ENCODE measurements around the gene NSMCE4A.

The NSMCE4A gene

GRCh38 chr10:121914661-121915060, 60.4 kb downstream of the NSMCE4A start:
- H3K9me3 ChIP-seq (ENCODE audit: insufficient read depth, low read length) = no peaks in the 10 kb centered on the region; the same call in 1 of the 2 replicates
- DNase-seq (ENCODE audit: low read depth, low spot score) = no peak
- H3K4me1 ChIP-seq (ENCODE audit: insufficient read depth, insufficient read length) = no peaks in the 10 kb centered on the region
- no peak overlapping the region for H3K9ac ChIP-seq (ENCODE audit: insufficient read length, low read depth)
- no peaks in the 10 kb centered on the region for H3K27me3 ChIP-seq (ENCODE audit: insufficient read depth, insufficient read length)
- peaks cover 19% of the 10 kb centered on the region for H3K36me3 ChIP-seq (ENCODE audit: insufficient read depth, insufficient read length, low read length)
- no peak for TF ChIP-seq YY1 (IDR thresholded peaks at IDR 0.05; ENCODE audit: insufficient read depth, insufficient read length)
- TF ChIP-seq SUZ12 (IDR thresholded peaks at IDR 0.05; ENCODE audit: extremely low read depth, insufficient read depth, insufficient read length) = no peak
- H3K4me3 ChIP-seq (ENCODE audit: insufficient read length, low read depth) = no peak overlapping the region

- no peak overlapping the region for H3K4me3 ChIP-seq (ENCODE audit: insufficient read length, low read depth)
- TF ChIP-seq YY1 (IDR thresholded peaks at IDR 0.05; ENCODE audit: insufficient read depth, insufficient read length) (no peak), SUZ12 (IDR thresholded peaks at IDR 0.05; ENCODE audit: extremely low read depth, insufficient read depth, insufficient read length) (no peak), ZNF274 (IDR thresholded peaks at IDR 0.05; ENCODE audit: low read depth, low read length) (no peak)
- no peak overlapping the region for H3K9ac ChIP-seq (ENCODE audit: insufficient read length, low read depth)
- no peaks in the 10 kb centered on the region for H3K9me3 ChIP-seq (ENCODE audit: insufficient read depth, low read length)
- no peaks in the 10 kb centered on the region for H3K27me3 ChIP-seq (ENCODE audit: insufficient read depth, insufficient read length)
- H3K4me1 ChIP-seq (ENCODE audit: insufficient read depth, insufficient read length) = no peaks in the 10 kb centered on the region
- peaks cover 25% of the 10 kb centered on the region for H3K36me3 ChIP-seq (ENCODE audit: insufficient read depth, insufficient read length, low read length)
- DNase-seq (ENCODE audit: low read depth, low spot score) = no peak
Measured at GRCh38 chr10:121911421-121911697, 63.7 kb downstream of the NSMCE4A start.

GRCh38 chr10:121910673-121911420, 64.2 kb downstream of the NSMCE4A start:
- Histone ChIP-seq H3K9ac (ENCODE audit: insufficient read length, low read depth) (no peak overlapping the region), H3K4me3 (ENCODE audit: insufficient read length, low read depth) (no peak overlapping the region), H3K9me3 (ENCODE audit: insufficient read depth, low read length) (no peaks in the 10 kb centered on the region), H3K27me3 (ENCODE audit: insufficient read depth, insufficient read length) (no peaks in the 10 kb centered on the region), H3K4me1 (ENCODE audit: insufficient read depth, insufficient read length) (no peaks in the 10 kb centered on the region), H3K36me3 (ENCODE audit: insufficient read depth, insufficient read length, low read length) (peaks cover 25% of the 10 kb centered on the region)
- no peak for TF ChIP-seq YY1 (IDR thresholded peaks at IDR 0.05; ENCODE audit: insufficient read depth, insufficient read length)
- DNase-seq (ENCODE audit: low read depth, low spot score) = no peak

All from NT2/D1 (cell line).